ENCODE measurements around the gene TMEM72. TPM values are rescaled to one million over a fixed set of nuclear protein-coding genes. Genes with fewer than 3 reads are reported as not detected.

The TMEM72 gene
- total RNA-seq, 1 experiment from 2014 or later, result not detected

GRCh38 chr10:44874166-44874565, 37.0 kb upstream of the TMEM72 start:
- Histone ChIP-seq H2BK15ac (ENCODE audit: low read depth, low read length) (no peak overlapping the region), H3K79me2 (ENCODE audit: insufficient read depth, low read length) (no peaks in the 10 kb centered on the region), H3K9me3 (ENCODE audit: control insufficient read depth, low read depth, low read length) (no peaks in the 10 kb centered on the region), H2BK5ac (ENCODE audit: insufficient read length, low read length) (no peak overlapping the region), H4K8ac (replicated peaks; ENCODE audit: insufficient read length, low read depth, low read length) (no peak overlapping the region), H3K79me1 (ENCODE audit: insufficient read depth, low read depth, low read length, poor library complexity, severe bottlenecking) (no peaks in the 10 kb centered on the region), H3K27me3 (ENCODE audit: insufficient read depth, low read length) (no peaks in the 10 kb centered on the region), H3K9ac (ENCODE audit: extremely low read depth, insufficient read length, low read length) (no peak overlapping the region), H4K91ac (ENCODE audit: insufficient read length, low read depth, low read length) (no peak overlapping the region), H3K23ac (ENCODE audit: insufficient read length, low read depth, low read length) (no peak overlapping the region), H3K23me2 (ENCODE audit: insufficient read length, low read depth, low read length, poor library complexity, severe bottlenecking) (no peaks in the 10 kb centered on the region), H2BK12ac (ENCODE audit: insufficient read length, low read depth, low read length) (no peak overlapping the region), H3K4ac (ENCODE audit: low read depth, low read length) (no peak overlapping the region), H3K14ac (ENCODE audit: insufficient read depth, low read length) (no peak overlapping the region), H4K20me1 (ENCODE audit: control insufficient read depth, insufficient read depth, insufficient read length) (no peaks in the 10 kb centered on the region), H3K56ac (ENCODE audit: insufficient read length, low read depth, low read length) (no peak overlapping the region), H3T11ph (ENCODE audit: low read length) (no peak overlapping the region), H3K27ac (ENCODE audit: insufficient read length, low read depth, low read length) (no peak overlapping the region), H2AFZ (ENCODE audit: low read length) (no peak overlapping the region), H2BK20ac (ENCODE audit: low read depth, low read length, poor library complexity, severe bottlenecking) (no peak overlapping the region), H4K5ac (ENCODE audit: insufficient read length, low read depth, low read length) (no peak overlapping the region), H3K18ac (ENCODE audit: insufficient read length, low read depth, low read length) (no peak overlapping the region), H3K4me1 (ENCODE audit: insufficient read depth, low read length) (no peaks in the 10 kb centered on the region), H3K4me2 (ENCODE audit: insufficient read depth, insufficient read length, low read length) (no peak overlapping the region), H2AK5ac (ENCODE audit: insufficient read length, low read length) (no peak overlapping the region), H2BK120ac (ENCODE audit: low read depth, low read length, poor library complexity, severe bottlenecking) (no peak overlapping the region)
- H3K4me3 Mint-ChIP-seq, result no peak overlapping the region
- no peak for TF ChIP-seq CTCF (conservative IDR thresholded peaks at IDR 0.05)
- no peaks in the 10 kb centered on the region; a peak in 1 of 5 replicates for H3K9me3 Mint-ChIP-seq
- no peak for DNase-seq
- H3K27ac Mint-ChIP-seq, result no peak overlapping the region
- H3K4me1 Mint-ChIP-seq, result peaks cover 5 to 9% of the 10 kb centered on the region in 2 experiments; a peak in 3 of 4 replicates
- H3K36me3 Mint-ChIP-seq (ENCODE audit: insufficient read depth in 1 of 3, low read depth in 3 of 3), result no peaks in the 10 kb centered on the region
- WGBS (ENCODE audit: extremely low coverage, insufficient read length, low lambda C conversion rate), result no CpG with 5 or more reads among the region's 1 CpG
- peaks cover 4% of the 10 kb centered on the region for H3K27me3 Mint-ChIP-seq (ENCODE audit: low read depth)

Measured in H9 (cell line).